Erythroblast (primary cell): Measurements from ENCODE around the gene WFIKKN2.

Experiments used
- DNase-seq, 2 experiments: peaks; one replicate each; lab custom pipeline; 2025; lab: John Stamatoyannopoulos, UW
- GATA1 ChIP-seq: IDR thresholded peaks from 2 replicates; pipeline ENCODE4 v1.6.1; 2011; ENCODE audit warnings: low read depth, mild to moderate bottlenecking, control low read depth, low read length, moderate library complexity
- POLR2A ChIP-seq: IDR thresholded peaks from 2 replicates; pipeline ENCODE4 v1.6.1; 2011; ENCODE audit warnings: mild to moderate bottlenecking, low read length

The WFIKKN2 gene

DNA sequence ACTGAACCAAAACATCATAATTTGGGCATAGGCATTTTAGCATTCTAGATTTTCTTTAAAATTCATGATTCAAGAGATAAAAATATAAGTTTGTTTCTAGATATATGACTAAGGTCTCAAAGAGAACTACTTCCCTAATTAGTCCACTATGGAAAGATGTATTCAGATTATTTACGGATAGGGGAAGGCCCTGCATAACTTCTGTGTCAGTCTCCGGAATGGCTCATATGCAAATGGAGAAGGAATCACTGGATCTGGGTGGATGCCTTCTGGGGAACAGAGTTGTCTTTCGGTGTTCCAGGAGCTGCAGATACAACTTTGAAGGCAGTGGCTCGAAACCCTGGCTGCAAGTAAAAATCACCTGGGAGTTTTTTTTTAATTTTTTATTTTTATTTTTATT, 17.1 kb upstream of the WFIKKN2 start:
- no peak for TF ChIP-seq GATA1
- TF ChIP-seq POLR2A: no peak
- no peak for DNase-seq

DNA sequence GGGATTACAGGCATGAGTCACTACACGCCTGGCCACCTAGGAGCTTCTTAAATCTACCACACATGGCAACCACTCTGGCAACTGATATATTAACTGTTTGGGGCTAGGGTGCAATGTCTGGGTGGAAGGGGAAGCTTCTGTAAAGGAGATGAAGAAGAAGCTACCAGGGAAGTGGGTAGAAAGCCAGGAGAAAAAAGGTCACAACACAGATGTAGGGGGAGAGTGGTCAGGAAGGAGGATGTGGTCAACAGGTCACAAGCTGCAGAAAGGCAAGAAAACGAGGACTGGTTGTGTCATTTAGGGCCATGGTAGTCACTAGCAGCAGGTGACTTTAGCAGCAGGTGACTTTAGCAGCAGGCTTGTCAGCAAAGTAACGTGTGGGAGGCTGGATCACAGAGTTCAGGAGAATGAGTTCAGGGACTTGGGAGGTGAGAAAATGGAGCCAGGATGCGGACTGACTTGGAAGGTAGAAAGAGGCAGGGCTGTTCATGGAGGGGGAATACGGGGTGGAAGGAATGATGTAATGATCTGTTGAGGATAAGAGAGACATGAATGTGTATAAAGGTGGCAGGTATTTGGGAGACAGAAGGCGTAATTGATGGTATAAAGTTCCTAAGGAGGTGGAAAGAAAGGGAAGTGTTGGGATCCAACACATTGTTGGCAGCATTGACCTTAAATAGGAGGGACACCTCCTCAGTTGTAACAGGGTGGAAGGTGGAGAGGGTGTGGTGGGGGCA, 16.3 kb upstream of the WFIKKN2 start:
- TF ChIP-seq GATA1 (no peak), POLR2A (no peak)

DNA sequence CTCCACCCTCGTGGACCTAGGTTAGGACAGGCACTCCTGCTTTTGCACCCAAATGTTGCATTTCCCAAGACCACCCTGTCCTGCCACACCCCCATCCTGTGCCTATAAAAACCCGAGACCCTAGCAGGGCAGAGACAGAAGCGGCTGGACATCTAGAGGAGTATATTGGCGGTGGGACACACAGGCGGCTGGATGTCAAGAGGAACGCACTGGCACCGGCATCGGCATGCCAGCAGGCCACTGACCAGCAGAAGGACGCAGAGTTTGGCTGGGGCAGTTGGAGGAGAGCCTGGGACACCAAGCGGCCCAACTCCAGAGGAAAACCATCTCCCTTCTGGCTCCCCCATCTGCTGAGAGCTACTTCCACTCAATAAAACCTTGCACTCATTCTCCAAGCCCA, 14.7 kb upstream of the WFIKKN2 start:
- no peak for TF ChIP-seq GATA1
- TF ChIP-seq POLR2A: no peak
- DNase-seq: no peak

More for the DNA sequence above, 16.3 kb upstream of the WFIKKN2 start:
- no peak for DNase-seq

DNA sequence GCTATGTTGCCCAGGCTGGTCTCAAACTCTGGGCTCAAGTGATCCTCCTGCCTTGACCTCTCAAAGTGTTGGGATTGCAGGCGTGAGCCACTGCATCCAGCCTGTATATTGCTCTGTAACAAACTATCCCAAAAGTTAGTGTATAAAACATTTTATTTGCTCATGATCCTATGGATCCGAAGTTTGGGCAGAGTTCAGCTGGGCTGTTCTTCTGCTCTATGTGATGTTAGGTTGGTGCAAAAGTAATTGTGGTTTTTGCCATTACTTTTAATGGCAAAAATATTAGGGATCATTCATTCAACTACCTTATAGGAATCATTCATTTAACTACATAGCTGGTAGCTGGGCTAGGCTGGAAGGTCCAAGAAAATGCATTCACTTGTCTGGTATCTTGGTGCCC, 12.8 kb upstream of the WFIKKN2 start:
- DNase-seq: no peak
- TF ChIP-seq POLR2A: no peak
- TF ChIP-seq GATA1: no peak

DNA sequence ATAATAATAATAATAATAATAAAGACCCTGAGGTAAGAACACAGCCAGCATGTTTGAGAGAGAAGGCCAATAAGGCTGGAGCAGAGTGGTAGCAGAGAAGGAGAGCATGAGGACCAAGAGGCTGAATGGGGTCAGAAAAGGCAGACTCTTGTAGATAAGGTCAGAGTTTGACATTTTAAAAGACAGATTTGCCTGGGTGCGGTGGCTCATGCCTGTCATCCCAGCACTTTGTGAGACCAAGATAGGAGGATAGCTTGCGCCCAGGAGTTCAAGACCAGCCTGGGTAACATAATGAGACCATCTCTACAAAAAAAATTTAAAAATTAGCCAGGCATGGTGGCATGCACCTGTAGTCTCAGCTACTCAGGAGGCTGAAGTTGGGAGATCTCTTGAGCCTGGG, 11.0 kb upstream of the WFIKKN2 start:
- DNase-seq: no peak
- TF ChIP-seq GATA1 (no peak), POLR2A (no peak)

DNA sequence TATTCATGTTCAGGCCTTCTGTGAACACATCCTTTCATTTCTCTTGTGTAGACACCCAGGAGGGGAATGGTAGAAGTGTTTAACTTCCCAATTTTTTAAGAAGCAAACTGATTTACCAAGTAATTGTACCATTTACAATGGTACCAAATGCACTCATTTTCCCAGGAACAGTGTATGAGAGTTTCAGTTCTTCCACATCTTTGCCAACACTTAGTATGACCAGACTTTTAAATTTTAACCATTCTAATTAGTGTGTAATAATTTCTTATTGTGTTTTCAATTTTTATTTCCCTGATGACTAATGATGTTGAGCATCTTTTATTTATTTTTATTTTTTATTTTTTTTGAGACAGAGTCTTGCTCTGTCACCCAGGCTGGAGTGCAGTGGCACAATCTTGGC, 10.2 kb upstream of the WFIKKN2 start:
- DNase-seq: no peak
- TF ChIP-seq GATA1: no peak
- TF ChIP-seq POLR2A: no peak

DNA sequence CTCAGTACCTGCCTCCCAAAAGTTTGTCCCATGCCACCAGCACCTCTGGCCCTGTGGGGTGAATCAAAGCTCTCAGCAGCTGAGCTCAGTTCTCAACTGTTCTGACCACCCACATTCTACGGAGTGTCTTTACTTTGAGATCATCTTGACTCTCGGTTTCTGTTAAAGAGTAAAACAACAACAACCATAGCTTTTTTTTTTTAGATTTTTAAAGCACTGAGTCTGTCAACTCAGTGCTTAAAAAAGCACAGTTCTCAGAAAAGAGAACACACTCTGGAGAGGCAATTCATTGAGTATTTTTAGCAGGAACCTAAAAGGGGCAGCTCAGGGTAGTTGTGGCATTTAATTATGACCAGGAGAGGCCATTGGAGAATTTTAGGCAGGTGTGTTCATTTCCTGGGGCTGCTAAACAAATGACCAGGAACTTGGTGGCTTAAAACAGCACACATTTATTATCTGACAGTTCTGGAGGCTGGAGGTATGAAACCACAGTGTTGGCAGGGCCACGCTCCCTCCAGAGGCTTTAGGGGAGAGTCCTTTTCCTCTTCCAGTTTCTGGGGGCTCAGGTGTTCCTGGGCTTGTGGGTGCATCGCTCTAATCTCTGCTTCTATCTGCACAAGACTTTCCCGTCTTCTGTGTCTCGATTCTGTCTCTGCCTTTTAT, 6.7 kb upstream of the WFIKKN2 start:
- DNase-seq: no peak
- TF ChIP-seq GATA1: no peak
- TF ChIP-seq POLR2A: no peak

DNA sequence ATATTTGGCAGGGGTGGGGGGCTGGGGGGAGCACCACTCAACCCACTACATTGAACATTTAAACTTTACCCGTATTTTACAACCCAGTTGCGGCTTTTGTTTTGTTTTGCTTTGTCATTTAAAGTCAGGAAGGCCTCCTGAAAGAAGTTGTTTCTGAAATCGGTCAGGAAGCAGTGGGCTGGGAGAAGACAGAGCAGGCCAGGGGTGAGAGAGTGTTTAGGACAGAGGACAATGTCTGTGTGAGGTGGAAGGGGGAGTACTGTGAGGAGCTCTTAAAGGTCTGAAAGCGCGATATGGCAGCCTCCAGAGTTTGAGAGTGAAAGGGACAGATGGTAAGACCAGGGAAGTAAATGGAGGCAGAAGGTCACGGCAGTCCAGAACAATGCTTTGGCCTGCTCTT, 6.1 kb upstream of the WFIKKN2 start:
- DNase-seq: no peak
- TF ChIP-seq GATA1: no peak
- no peak for TF ChIP-seq POLR2A

DNA sequence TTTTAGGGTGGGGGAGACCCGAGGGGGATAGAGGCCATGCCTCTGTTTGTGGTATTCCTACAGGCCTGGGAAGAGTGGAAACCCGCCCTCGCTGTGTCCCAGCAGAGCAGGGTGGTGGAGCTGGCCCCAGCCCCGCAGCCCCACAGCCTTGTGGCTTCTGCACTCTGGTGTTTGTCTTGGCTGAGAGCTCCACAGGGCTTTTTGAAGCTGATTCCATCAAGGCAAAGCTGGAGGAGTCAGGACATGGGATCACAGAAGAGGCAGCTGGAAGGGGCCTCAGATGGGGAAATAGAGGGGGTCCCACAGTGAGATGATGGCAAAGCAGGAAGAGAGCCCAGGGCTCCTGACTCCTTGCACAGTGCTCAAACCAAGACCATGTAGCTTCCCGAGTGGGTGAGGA, 5.0 kb upstream of the WFIKKN2 start:
- DNase-seq: no peak
- TF ChIP-seq POLR2A: no peak
- no peak for TF ChIP-seq GATA1

DNA sequence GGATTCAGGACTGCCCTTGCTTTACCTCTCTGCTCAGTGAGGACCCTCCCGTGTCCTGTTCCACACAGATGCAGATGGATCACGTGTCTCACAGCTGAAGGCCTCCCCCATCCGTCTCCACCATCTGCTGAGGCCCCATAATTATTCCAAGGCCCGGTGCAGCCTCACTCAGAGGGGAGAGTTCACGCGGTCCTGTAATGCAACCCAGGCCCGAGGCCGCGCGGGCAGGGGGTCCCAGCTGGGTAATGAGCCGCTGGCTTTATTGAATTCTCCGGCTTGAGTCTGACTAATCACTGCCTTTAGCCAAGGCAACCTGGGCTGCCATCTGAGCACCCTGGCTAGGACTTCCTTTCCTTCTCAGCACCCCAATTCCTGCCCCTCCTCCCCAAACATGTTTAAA, 4.4 kb upstream of the WFIKKN2 start:
- TF ChIP-seq POLR2A: no peak
- TF ChIP-seq GATA1: no peak
- DNase-seq: no peak

DNA sequence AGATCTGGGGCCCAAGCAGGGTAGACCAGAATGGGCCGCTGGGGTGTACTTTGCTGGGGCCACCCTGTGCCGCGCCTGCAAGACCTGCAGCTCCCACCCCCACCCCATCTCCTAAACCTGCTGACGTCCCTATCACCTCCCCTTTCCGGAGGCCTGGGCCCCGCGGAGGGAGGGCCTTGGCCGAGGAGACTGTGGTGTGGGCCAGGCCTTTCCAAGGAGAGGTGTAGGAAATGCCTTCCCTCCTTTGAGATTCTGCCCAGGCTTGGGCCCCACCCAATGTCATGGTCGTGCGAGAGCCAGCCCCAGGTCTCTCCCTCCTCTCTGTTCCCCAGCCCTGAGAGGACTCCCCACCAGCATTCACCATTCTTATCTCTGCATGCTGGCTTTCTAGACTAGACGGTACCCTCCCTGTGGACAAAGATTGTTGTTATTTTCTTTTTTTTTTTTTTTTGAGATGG, 3.9 kb upstream of the WFIKKN2 start:
- DNase-seq: peak; percentile 11 to 24
- TF ChIP-seq POLR2A: no peak
- no peak for TF ChIP-seq GATA1

DNA sequence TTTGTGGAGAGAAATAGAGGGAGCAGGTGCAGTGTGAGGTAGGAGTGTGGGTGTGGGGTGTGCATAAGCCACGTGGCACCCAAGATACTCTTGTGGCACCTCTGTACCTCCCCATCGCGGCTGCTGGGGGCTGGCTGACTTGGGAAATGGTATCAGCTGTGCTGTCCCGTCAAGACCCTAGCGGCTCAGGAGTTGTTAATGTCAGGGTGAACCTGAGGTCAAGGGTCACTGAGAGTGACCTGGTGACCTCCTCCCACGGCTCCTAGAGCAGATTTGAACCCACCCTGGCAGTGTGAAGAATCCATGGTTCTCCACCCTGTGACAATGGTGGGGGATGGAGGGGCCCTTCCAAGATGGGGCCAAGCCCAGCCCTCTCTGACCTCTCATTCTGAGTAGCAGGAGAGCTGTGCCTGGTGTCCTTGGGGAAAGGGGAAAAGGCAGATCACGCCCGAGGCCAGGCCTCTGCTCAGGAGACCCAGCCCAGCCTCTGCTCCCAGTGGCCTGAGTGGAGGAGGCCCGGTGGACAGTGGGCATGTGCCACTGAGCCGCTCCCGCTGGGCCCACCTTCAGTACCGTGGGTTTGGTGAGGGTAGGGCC, 3.0 kb upstream of the WFIKKN2 start:
- no peak for DNase-seq
- TF ChIP-seq POLR2A (no peak), GATA1 (no peak)

DNA sequence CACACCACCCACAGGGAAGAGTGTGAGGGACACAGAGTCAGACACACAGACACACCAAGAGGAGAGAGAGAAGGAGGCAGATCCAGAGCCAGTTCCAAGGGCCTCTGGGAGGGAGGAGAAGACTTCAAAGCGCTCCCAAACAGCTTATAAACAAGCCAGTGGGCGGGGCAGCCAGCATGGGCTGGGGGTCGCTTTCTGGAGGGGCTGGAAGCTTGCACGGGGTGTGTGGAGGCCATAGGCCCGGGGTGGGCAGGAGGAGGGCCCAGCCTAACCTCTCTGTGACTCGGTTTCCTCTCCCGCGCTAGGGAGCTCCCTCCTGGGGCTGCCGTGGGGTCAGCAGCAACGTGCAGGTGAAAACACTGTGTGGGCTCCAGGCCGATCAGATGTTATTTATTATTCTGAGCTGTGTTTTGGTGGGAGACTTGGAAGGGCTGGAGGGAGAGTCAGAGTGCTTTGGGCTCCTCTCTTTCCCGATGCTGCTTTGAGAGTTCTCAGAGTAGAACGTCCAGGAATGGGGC, 2.5 kb upstream of the WFIKKN2 start:
- TF ChIP-seq GATA1: no peak
- TF ChIP-seq POLR2A: no peak
- DNase-seq: no peak
